Activated CD8-positive, alpha-beta T cell treated with anti-CD3 and anti-CD28 coated beads, Interleukin-2, amount 10 ng/mL, durations not matched to agents 7 days and 5 days (primary cell): ENCODE data around the gene AUP1. TPM values are rescaled to one million over a fixed set of nuclear protein-coding genes. Genes with fewer than 3 reads are reported as not detected.
A peak's percentile ranks its signal among the peaks of the same experiment; 100 is the strongest.

ENCODE experiments used
- ATAC-seq: fragments of 150-1000 bp; cut with Tn5 transposase; one replicate; pipeline ENCODE4 v1.10.0; 2021; ENCODE audit warnings: moderate library complexity
- CTCF ChIA-PET: fragments of 350-600 bp; sonication (Branson Sonifier 250); formaldehyde crosslinking; loops from one replicate; lab custom pipeline; 2021; ENCODE audit warnings: antibody characterized with exemption; lab: Charles Lee
- POLR2A ChIA-PET: fragments of 350-600 bp; sonication (Branson Sonifier 250); formaldehyde crosslinking; loops from one replicate; lab custom pipeline; 2021; ENCODE audit warnings: antibody characterized with exemption; lab: Charles Lee
- DNase-seq: peaks from one replicate; pipeline ENCODE4 v3.0.0-alpha.2; 2020
- H3K27ac Mint-ChIP-seq: one replicate; pipeline ENCODE4 v1.8.0; 2021; ENCODE audit warnings: mild to moderate bottlenecking, mixed read lengths
- H3K27me3 Mint-ChIP-seq: one replicate; pipeline ENCODE4 v1.8.0; 2021; ENCODE audit warnings: low read depth, mixed read lengths
- H3K36me3 Mint-ChIP-seq: one replicate; pipeline ENCODE4 v1.8.0; 2021; ENCODE audit warnings: low read depth, mixed read lengths
- H3K4me1 Mint-ChIP-seq: one replicate; pipeline ENCODE4 v1.8.0; 2021; ENCODE audit warnings: low read depth, mixed read lengths
- H3K4me3 Mint-ChIP-seq: one replicate; pipeline ENCODE4 v1.8.0; 2021; ENCODE audit warnings: mild to moderate bottlenecking, mixed read lengths
- H3K9me3 Mint-ChIP-seq: one replicate; pipeline ENCODE4 v1.8.0; 2022; ENCODE audit warnings: mixed read lengths; ENCODE audit not compliant: insufficient read depth
- total RNA-seq, 2 experiments: library from RNA; stranded (reverse); gene quantifications; one replicate each; pipeline ENCODE4 v1.2.3, GENCODE V29; 2021

AUP1 gene
- 100 to 1,000 TPM; 119 to 123 TPM for total RNA-seq

- Mint-ChIP-seq H3K27me3 (no peaks in the 10 kb centered on the region), H3K4me1 (peaks cover 50% of the 10 kb centered on the region), H3K36me3 (peaks cover 59% of the 10 kb centered on the region), H3K4me3 (peak within 1 kb of the TSS; percentile 95), H3K9me3 (no peaks in the 10 kb centered on the region), H3K27ac (peak within 1 kb of the TSS; percentile 93)
- DNase-seq: peak; percentile 97
- CTCF ChIA-PET: interaction anchor here (0.8 to 5.0 kb wide), 15 partner anchors 10 to 74 kb away, joined by 3 to 76 read pairs (median 5); partner anchors contain the start of genes CCDC142, INO80B, LBX2 and PCGF1
- POLR2A ChIA-PET: interaction anchor here (0.7 to 5.1 kb wide), 24 partner anchors 9 to 558 kb away, joined by 3 to 33 read pairs (median 4); partner anchors contain the start of genes CCDC142, INO80B, LBX2 and MOB1A
- peak; percentile 92 for ATAC-seq
Observed at GRCh38 chr2:74529357-74530238, at the start of gene AUP1, which contains the start of gene HTRA2. TSS of gene AUP1 (minus strand) at chr2:74529706. CDS start at chr2:74529629, 77 bp downstream. TSS of gene HTRA2 (plus strand) at chr2:74529933. CDS start at chr2:74530007, 74 bp downstream.

- H3K27ac Mint-ChIP-seq: no peak overlapping the region
Observed at GRCh38 chr2:74578408-74578807, 48.9 kb upstream of the AUP1 start.

DNA sequence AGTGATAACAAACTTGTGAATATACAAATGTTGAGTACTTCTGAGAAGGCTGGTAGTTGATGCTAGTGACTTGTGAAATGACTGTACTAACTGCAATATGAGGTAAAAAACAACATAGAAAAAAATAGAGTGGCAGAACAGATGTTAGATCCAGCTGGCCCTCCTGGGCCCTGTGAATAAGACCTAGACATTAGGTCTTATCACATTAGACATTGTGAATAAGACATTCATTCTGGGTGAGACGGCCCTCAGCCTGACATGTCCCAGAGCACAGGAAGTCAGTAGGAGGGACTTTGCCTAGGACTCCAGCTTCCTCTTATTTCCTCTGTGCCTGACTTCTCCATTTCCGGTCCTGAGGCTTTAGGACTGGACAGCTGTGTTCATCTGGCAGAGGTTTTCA, 47.9 kb upstream of the AUP1 start:
- no peak overlapping the region for H3K27ac Mint-ChIP-seq
- no peak overlapping the region for H3K4me3 Mint-ChIP-seq
- DNase-seq: no peak
- H3K27me3 Mint-ChIP-seq: peaks cover 7% of the 10 kb centered on the region
- CTCF ChIA-PET: interaction anchor here (0.7 to 16.0 kb wide), 6 partner anchors 8 to 95 kb away, joined by 3 to 231 read pairs (median 4); partner anchors contain the start of genes CCDC142, LBX2 and TTC31
- ATAC-seq: no peak
- peaks cover 32% of the 10 kb centered on the region for H3K4me1 Mint-ChIP-seq
- peaks cover 5% of the 10 kb centered on the region for H3K36me3 Mint-ChIP-seq
- POLR2A ChIA-PET: interaction anchor here (1.2 to 1.9 kb wide), 2 partner anchors 26 to 47 kb away, joined by 4 to 5 read pairs; no protein-coding TSS in a partner anchor
- no peaks in the 10 kb centered on the region for H3K9me3 Mint-ChIP-seq

More at GRCh38 chr2:74578408-74578807, 48.9 kb upstream of the AUP1 start:
- Mint-ChIP-seq H3K9me3 (no peaks in the 10 kb centered on the region), H3K36me3 (peaks cover 5% of the 10 kb centered on the region), H3K4me1 (peaks cover 32% of the 10 kb centered on the region), H3K27me3 (peaks cover 10% of the 10 kb centered on the region), H3K4me3 (no peak overlapping the region)
- ChIA-PET POLR2A (no interaction called here), CTCF (interaction anchor here (1.3 to 16.0 kb wide), 4 partner anchors 7 to 79 kb away, joined by 3 to 231 read pairs (median 4); partner anchors contain the start of gene LBX2)
- no peak for ATAC-seq
- DNase-seq: no peak

- H3K27me3 Mint-ChIP-seq: peaks cover 7% of the 10 kb centered on the region
- H3K4me3 Mint-ChIP-seq: no peak overlapping the region
- peaks cover 32% of the 10 kb centered on the region for H3K4me1 Mint-ChIP-seq
- H3K9me3 Mint-ChIP-seq: no peaks in the 10 kb centered on the region
- no peak for DNase-seq
- ChIA-PET POLR2A (interaction anchor here (1.2 to 1.9 kb wide), 2 partner anchors 26 to 46 kb away, joined by 4 to 5 read pairs; no protein-coding TSS in a partner anchor), CTCF (interaction anchor here (0.7 to 16.0 kb wide), 7 partner anchors 9 to 94 kb away, joined by 3 to 231 read pairs (median 3); partner anchors contain the start of genes CCDC142, LBX2 and TTC31)
- H3K27ac Mint-ChIP-seq: no peak overlapping the region
- H3K36me3 Mint-ChIP-seq: peaks cover 5% of the 10 kb centered on the region
- ATAC-seq: no peak
Observed at GRCh38 chr2:74576863-74577229, 47.3 kb upstream of the AUP1 start.

- H3K27me3 Mint-ChIP-seq: peaks cover 7% of the 10 kb centered on the region
- H3K36me3 Mint-ChIP-seq: peaks cover 5% of the 10 kb centered on the region
- ChIA-PET POLR2A (interaction anchor here (0.8 to 1.9 kb wide), 3 partner anchors 25 to 78 kb away, joined by 4 to 5 read pairs (median 4); no protein-coding TSS in a partner anchor), CTCF (interaction anchor here (1.0 to 16.0 kb wide), 5 partner anchors 9 to 94 kb away, joined by 3 to 231 read pairs (median 3); partner anchors contain the start of genes CCDC142 and TTC31)
- DNase-seq (no peak), ATAC-seq (no peak)
- no peak overlapping the region for H3K27ac Mint-ChIP-seq
- H3K9me3 Mint-ChIP-seq: no peaks in the 10 kb centered on the region
- no peak overlapping the region for H3K4me3 Mint-ChIP-seq
- H3K4me1 Mint-ChIP-seq: peaks cover 32% of the 10 kb centered on the region
Observed at GRCh38 chr2:74576211-74576862, 46.8 kb upstream of the AUP1 start.

- no peak for ATAC-seq
- Mint-ChIP-seq H3K27me3 (peaks cover 4% of the 10 kb centered on the region), H3K27ac (no peak overlapping the region), H3K36me3 (peaks cover 5% of the 10 kb centered on the region), H3K9me3 (no peaks in the 10 kb centered on the region), H3K4me1 (peaks cover 32% of the 10 kb centered on the region), H3K4me3 (no peak overlapping the region)
- DNase-seq: no peak
- POLR2A ChIA-PET: interaction anchor here (0.8 kb wide), 1 partner anchor 77 kb away, joined by 4 read pairs; no protein-coding TSS in a partner anchor
- CTCF ChIA-PET: interaction anchor here (1.2 to 16.0 kb wide), 5 partner anchors 8 to 92 kb away, joined by 3 to 231 read pairs (median 6); partner anchors contain the start of genes CCDC142 and TTC31
Observed at GRCh38 chr2:74575320-74575719, 45.8 kb upstream of the AUP1 start.

- DNase-seq (peak; percentile 48), ATAC-seq (peak; percentile 89)
- peaks cover 5% of the 10 kb centered on the region for H3K36me3 Mint-ChIP-seq
- peak overlapping the region; percentile 80 for H3K27ac Mint-ChIP-seq
- H3K9me3 Mint-ChIP-seq: no peaks in the 10 kb centered on the region
- peak overlapping the region; percentile 50 for H3K4me3 Mint-ChIP-seq
- POLR2A ChIA-PET: interaction anchor here (0.6 to 1.4 kb wide), 4 partner anchors 16 to 754 kb away, joined by 3 to 4 read pairs (median 4); partner anchors contain the start of gene LOXL3
- H3K27me3 Mint-ChIP-seq: no peaks in the 10 kb centered on the region
- CTCF ChIA-PET: interaction anchor here (1.1 to 16.0 kb wide), 5 partner anchors 12 to 91 kb away, joined by 3 to 231 read pairs (median 6); partner anchors contain the start of genes CCDC142 and TTC31
- peaks cover 32% of the 10 kb centered on the region for H3K4me1 Mint-ChIP-seq
Observed at GRCh38 chr2:74573747-74574562, 44.4 kb upstream of the AUP1 start.

GRCh38 chr2:74572178-74572925, 42.8 kb upstream of the AUP1 start:
- peaks cover 5% of the 10 kb centered on the region for H3K36me3 Mint-ChIP-seq
- H3K4me1 Mint-ChIP-seq: peaks cover 40% of the 10 kb centered on the region
- H3K4me3 Mint-ChIP-seq: no peak overlapping the region
- no peak overlapping the region for H3K27ac Mint-ChIP-seq
- no peaks in the 10 kb centered on the region for H3K27me3 Mint-ChIP-seq
- DNase-seq (no peak), ATAC-seq (no peak)
- POLR2A ChIA-PET: no interaction called here
- CTCF ChIA-PET: interaction anchor here (1.0 to 16.0 kb wide), 2 partner anchors 14 to 41 kb away, joined by 3 to 231 read pairs; no protein-coding TSS in a partner anchor
- no peaks in the 10 kb centered on the region for H3K9me3 Mint-ChIP-seq

DNA sequence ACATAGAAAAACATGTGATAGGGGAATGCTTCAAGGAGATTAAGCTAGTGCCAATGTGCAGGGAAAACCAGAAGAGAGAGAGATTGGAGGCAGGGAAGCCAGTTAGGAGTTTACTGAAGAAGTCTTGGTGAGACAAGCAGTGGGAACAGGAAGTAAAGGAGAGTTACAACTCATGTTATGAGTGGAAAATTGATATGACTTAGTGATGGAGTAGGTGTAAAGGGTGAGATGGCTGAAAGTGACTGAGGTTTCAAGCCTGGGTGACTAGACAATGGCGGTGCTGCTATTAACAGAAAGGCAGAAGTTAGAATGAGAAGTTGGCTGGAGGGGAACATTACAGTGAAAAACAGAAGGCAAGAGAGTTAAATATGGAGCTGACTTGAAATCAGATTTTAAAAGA, 41.6 kb upstream of the AUP1 start:
- ATAC-seq: no peak
- Mint-ChIP-seq H3K27ac (no peak overlapping the region), H3K36me3 (peaks cover 5% of the 10 kb centered on the region), H3K9me3 (no peaks in the 10 kb centered on the region), H3K4me1 (peaks cover 36% of the 10 kb centered on the region), H3K4me3 (no peak overlapping the region), H3K27me3 (no peaks in the 10 kb centered on the region)
- ChIA-PET POLR2A (interaction anchor here (0.8 kb wide), 1 partner anchor 14 kb away, joined by 3 read pairs; no protein-coding TSS in a partner anchor), CTCF (interaction anchor here (16.0 kb wide), 1 partner anchor 15 kb away, joined by 231 read pairs; no protein-coding TSS in a partner anchor)
- no peak for DNase-seq
